Natural killer cell (primary cell): Measurements from ENCODE around the gene BCL2A1. TPM values are rescaled to one million over a fixed set of nuclear protein-coding genes. Genes with fewer than 3 reads are reported as not detected.
"Not testable (repeated sequence)": the region's sequence is repeated elsewhere in the genome, so short reads cannot be mapped to it uniquely, and the experiment has no call there.

ENCODE experiments used
- ATAC-seq, 3 donors: fragments of 150-1000 bp in 2 of 3; fragments of 200-7000 bp in 1 of 3; cut with Tn5 transposase; 1 replicate in 1 of 3; 2 replicates in 2 of 3; pipeline ENCODE4 v1.10.0; 2021; ENCODE audit warnings: mild to moderate bottlenecking in 2 of 3, moderate library complexity in 2 of 3
- DNase-seq, 2 donors: peaks; one replicate each; pipeline versions ENCODE4 v3.0.0 to v3.0.0-alpha.2; 2013 to 2021; ENCODE audit warnings: mixed read lengths in 1 of 2
- H3K27ac ChIP-seq: one replicate; pipeline ENCODE4 v1.5.1; 2013; ENCODE audit warnings: mild to moderate bottlenecking, low read length
- H3K27me3 ChIP-seq: one replicate; pipeline ENCODE4 v1.6.1; 2013; ENCODE audit warnings: low read length; ENCODE audit not compliant: control insufficient read depth, insufficient read depth
- H3K36me3 ChIP-seq: one replicate; pipeline ENCODE4 v1.6.1; 2013; ENCODE audit warnings: low read length; ENCODE audit not compliant: control insufficient read depth, insufficient read depth
- H3K4me1 ChIP-seq: one replicate; pipeline ENCODE4 v1.6.1; 2013; ENCODE audit warnings: low read length; ENCODE audit not compliant: control insufficient read depth, insufficient read depth
- H3K4me3 ChIP-seq: one replicate; pipeline ENCODE4 v1.5.1; 2013; ENCODE audit warnings: low read length
- H3K9me3 ChIP-seq: one replicate; pipeline ENCODE4 v1.6.1; 2013; ENCODE audit warnings: low read length; ENCODE audit not compliant: control insufficient read depth, insufficient read depth
- H3K27ac Mint-ChIP-seq, 2 donors: one replicate each; pipeline ENCODE4 v1.8.0; 2022; ENCODE audit warnings: mild to moderate bottlenecking in 2 of 2, mixed read lengths in 2 of 2, moderate library complexity in 1 of 2
- H3K27me3 Mint-ChIP-seq, 2 donors: one replicate each; pipeline ENCODE4 v1.8.0; 2022; ENCODE audit warnings: low read depth in 2 of 2, mixed read lengths in 2 of 2
- H3K36me3 Mint-ChIP-seq: one replicate; pipeline ENCODE4 v1.8.0; 2022; ENCODE audit warnings: mixed read lengths
- H3K4me1 Mint-ChIP-seq, 2 donors: one replicate each; pipeline ENCODE4 v1.8.0; 2022; ENCODE audit warnings: mixed read lengths in 2 of 2
- H3K4me3 Mint-ChIP-seq: one replicate; pipeline ENCODE4 v1.8.0; 2022; ENCODE audit warnings: mild to moderate bottlenecking, moderate library complexity, mixed read lengths
- H3K9me3 Mint-ChIP-seq, 2 donors: one replicate each; pipeline ENCODE4 v1.8.0; 2022; ENCODE audit warnings: mixed read lengths in 2 of 2
- CTCF ChIP-seq: fragments of 200-600 bp; IDR thresholded peaks from one replicate; pipeline ENCODE4 v1.8.0; 2022; ENCODE audit warnings: antibody characterized with exemption
- whole genome bisulfite sequencing: methylation state at CpG from one replicate; pipeline ENCODE4 v1.1.7; 2013; ENCODE audit warnings: missing lambda C conversion rate; ENCODE audit not compliant: insufficient coverage; 5-methylcytosine and 5-hydroxymethylcytosine counted together
- intact Hi-C: fragments of 100-400 bp; cut with micrococcal nuclease; formaldehyde crosslinking; loops from one replicate; pipeline ENCODE4 v1.14.2; 2022
- total RNA-seq, 4 donors: library from RNA; stranded (reverse); fragments of 120-200 nt in 1 of 4; gene quantifications; one replicate each; pipeline versions ENCODE4 v1.2.3 to v1.2.4, GENCODE V29; 2013 to 2022

BCL2A1 gene
- total RNA-seq, 3 donors from 2014 or later (not counting 1 experiment from before 2014, with no cell fraction given) = 16.5 to 61.3 (median 42.2) TPM

DNA sequence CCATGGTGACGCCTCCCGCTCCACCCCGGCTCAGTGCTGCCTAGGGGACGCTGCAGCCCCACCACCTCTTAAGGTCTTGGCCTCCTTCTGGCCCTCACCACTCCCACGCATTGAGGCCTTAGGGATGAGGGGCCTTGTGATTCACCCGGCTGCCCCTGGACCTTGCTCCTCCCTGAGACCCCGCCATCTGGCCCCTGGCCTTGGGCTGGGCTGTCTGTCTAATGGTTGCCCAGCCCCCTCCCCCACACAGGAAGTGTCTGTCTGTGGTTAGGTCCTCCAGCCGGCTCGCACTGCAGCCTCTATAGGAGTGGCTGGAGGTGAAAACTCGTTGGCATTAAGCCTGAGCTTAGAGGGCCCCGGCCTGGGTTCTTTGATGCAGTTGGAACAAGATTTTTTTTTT is 52.7 kb downstream of the BCL2A1 start:
- ATAC-seq (no peak), DNase-seq (no peak)
- H3K4me3 ChIP-seq = no peak overlapping the region
- Mint-ChIP-seq H3K4me3 (no peak overlapping the region), H3K27ac (no peak overlapping the region), H3K4me1 (peaks cover 19 to 25% of the 10 kb centered on the region in 2 donors), H3K9me3 (peaks cover 7 to 28% of the 10 kb centered on the region in 2 donors), H3K27me3 (no peaks in the 10 kb centered on the region), H3K36me3 (peaks cover 36% of the 10 kb centered on the region)
- 84% methylated on average over 11 of the region's 11 CpGs for WGBS
- no peak for TF ChIP-seq CTCF
- intact Hi-C loops = no loop called here
- peaks cover 6% of the 10 kb centered on the region for H3K4me1 ChIP-seq
- H3K36me3 ChIP-seq = peaks cover 5% of the 10 kb centered on the region
- no peaks in the 10 kb centered on the region for H3K27me3 ChIP-seq
- peaks cover 57% of the 10 kb centered on the region for H3K9me3 ChIP-seq
- no peak overlapping the region for H3K27ac ChIP-seq

DNA sequence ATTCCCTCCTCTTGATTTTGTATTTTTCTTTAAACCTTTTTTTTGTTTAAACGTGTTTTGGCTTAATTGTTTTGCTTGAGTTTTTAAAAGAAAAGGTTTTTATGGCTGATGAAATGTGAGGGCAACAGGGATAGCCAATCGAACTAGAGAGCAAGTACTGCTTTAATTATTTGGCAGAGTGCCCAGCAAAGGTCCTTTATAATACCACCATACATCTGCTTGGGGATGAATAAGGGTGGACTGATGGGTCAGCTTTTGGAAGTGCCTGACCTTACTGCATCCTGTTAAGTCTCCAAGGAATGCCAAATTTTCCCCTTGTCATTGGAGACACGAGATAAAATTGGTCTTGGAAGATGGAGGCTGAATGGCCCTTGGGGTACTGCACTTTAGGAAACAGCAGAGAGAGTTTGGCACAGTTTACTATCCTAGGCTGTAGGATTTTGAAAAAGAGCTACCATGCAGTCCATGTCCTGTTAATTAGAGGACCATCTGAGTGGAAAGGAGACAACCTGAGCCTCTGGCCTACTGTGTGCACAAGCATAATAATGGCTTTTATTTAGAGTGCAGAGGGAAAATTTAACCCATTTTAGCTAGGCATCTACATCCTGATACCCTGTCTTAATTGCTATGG is 54.4 kb downstream of the BCL2A1 start:
- no peak overlapping the region for H3K27ac ChIP-seq
- peaks cover 53% of the 10 kb centered on the region for H3K9me3 ChIP-seq
- H3K4me1 ChIP-seq = no peaks in the 10 kb centered on the region
- Mint-ChIP-seq H3K27ac (no peak overlapping the region), H3K9me3 (peaks cover 7 to 27% of the 10 kb centered on the region in 2 donors), H3K4me3 (no peak overlapping the region), H3K27me3 (no peaks in the 10 kb centered on the region), H3K4me1 (peaks cover 5 to 10% of the 10 kb centered on the region in 2 donors), H3K36me3 (peaks cover 38% of the 10 kb centered on the region)
- peaks cover 5% of the 10 kb centered on the region for H3K36me3 ChIP-seq
- WGBS = 100% methylated on average over 3 of the region's 3 CpGs
- H3K27me3 ChIP-seq = no peaks in the 10 kb centered on the region
- intact Hi-C loops = no loop called here
- H3K4me3 ChIP-seq = no peak overlapping the region
- no peak for TF ChIP-seq CTCF
- no peak for DNase-seq
- no peak for ATAC-seq

DNA sequence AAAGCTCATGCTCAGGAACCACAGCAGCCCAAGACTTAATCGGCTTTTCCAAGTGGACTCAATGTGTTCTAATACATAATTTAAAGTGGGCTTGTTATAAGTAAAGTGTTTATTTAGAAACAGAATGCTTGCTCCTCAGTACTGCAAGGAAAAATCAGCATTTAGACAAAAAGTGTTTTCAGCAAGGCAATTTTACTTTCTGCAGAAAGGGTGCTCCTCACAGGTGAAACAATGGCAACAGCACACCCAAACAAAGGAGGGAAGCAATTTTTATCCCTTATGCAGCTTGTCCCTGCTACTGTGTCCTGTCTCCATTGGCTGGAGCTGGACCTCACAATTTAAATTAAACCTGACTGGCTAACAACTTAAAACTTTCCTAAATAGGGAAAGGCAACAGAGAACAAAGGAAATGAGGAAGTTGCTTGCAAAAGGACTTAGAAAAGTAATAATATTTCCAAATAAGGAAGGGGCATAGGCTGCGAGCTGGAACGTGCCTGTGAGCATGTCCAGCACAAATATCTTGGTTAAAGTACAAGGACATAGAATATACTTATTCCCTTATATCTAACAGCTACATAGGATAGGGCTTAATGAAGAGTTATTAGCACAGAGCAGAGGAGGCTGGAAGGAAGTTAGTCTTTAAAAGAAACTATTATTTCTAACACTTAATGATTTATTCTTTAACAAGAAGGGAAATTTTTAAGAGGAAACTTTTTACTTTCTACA is 55.1 kb downstream of the BCL2A1 start:
- peaks cover 48% of the 10 kb centered on the region for H3K9me3 ChIP-seq
- H3K27me3 ChIP-seq, H3K4me1 ChIP-seq, DNase-seq, H3K4me1 Mint-ChIP-seq, H3K4me3 Mint-ChIP-seq, H3K27ac Mint-ChIP-seq, H3K4me3 ChIP-seq, ATAC-seq, H3K36me3 ChIP-seq, intact Hi-C loops, H3K27me3 Mint-ChIP-seq, H3K27ac ChIP-seq: not testable (repeated sequence)
- WGBS = 100% methylated on average over 1 of the region's 3 CpGs
- peaks cover 5 to 23% of the 10 kb centered on the region in 2 donors for H3K9me3 Mint-ChIP-seq
- H3K36me3 Mint-ChIP-seq = peaks cover 32% of the 10 kb centered on the region

GRCh38 chr15:79914728-79915127 is 56.3 kb downstream of the BCL2A1 start:
- H3K27ac Mint-ChIP-seq = no peak overlapping the region
- Histone ChIP-seq H3K4me3 (no peak overlapping the region), H3K4me1 (no peaks in the 10 kb centered on the region), H3K27ac (no peak overlapping the region), H3K27me3 (no peaks in the 10 kb centered on the region), H3K36me3 (peaks cover 3% of the 10 kb centered on the region), H3K9me3 (peaks cover 40% of the 10 kb centered on the region)
- TF ChIP-seq CTCF = no peak
- H3K27me3 Mint-ChIP-seq = no peaks in the 10 kb centered on the region
- DNase-seq (no peak), ATAC-seq (no peak)
- H3K36me3 Mint-ChIP-seq = peaks cover 32% of the 10 kb centered on the region
- intact Hi-C loops = no loop called here
- H3K9me3 Mint-ChIP-seq = peaks cover 5 to 23% of the 10 kb centered on the region in 2 donors
- no peak overlapping the region for H3K4me3 Mint-ChIP-seq
- peaks cover 0 to 5% of the 10 kb centered on the region in 2 donors for H3K4me1 Mint-ChIP-seq

Other genes with a start within 250 kb of the BCL2A1 start
- gene MTHFS, start 74.2 kb downstream of the BCL2A1 start, total RNA-seq = 10 to 100 TPM in 2 of 3 donors, 1 to 10 TPM in 1; 7.0 to 10.8 (median 10.5) TPM
- 100 to 1,000 TPM; 145 to 150 (median 148) TPM for gene ZFAND6, start 88.5 kb upstream of the BCL2A1 start, total RNA-seq
- 10 to 100 TPM; 12.4 to 14.1 (median 13.5) TPM for gene FAH, start 181.8 kb upstream of the BCL2A1 start, total RNA-seq